ENCODE data around the gene CCDC154.

CCDC154 gene

DNA sequence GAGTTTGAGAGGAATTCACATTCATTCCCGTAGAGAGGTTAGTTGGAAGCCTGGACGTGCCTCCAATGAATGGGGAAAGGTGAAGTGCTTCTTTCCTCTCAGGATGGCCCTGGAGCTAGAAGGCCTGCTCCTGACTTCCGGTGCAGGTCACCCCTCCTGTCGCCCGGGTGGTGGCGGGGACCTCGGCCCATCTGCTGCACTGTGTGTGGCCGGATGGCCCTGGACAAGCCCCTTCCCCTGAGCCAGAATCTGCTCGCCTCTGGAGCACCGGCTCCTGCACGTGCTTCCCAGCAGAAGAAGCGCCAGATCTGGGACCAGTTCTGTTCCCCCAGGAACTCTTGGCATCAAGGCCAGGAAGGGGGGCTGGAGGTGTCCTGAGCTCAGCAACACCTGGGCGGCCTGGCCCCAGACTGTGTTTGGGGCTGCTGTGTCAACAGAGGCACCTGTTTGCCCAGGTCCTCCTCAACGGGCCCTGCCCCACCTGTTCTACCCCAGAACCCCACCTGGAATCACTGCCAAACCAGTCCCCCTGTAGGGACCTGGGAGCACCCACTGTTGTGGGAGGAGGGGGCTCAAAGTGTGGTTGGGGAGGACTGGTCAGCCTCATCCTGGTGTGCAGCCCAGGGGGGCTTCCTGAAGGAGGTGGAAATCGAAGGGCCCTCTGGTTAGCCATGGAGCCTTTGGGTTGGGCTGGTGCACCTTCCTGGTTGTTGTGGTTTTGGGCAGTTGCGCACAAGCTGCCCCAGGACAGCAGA, 18.6 kb downstream of the CCDC154 start:
- DNase-seq (ENCODE audit: low spot score): no peak

DNA sequence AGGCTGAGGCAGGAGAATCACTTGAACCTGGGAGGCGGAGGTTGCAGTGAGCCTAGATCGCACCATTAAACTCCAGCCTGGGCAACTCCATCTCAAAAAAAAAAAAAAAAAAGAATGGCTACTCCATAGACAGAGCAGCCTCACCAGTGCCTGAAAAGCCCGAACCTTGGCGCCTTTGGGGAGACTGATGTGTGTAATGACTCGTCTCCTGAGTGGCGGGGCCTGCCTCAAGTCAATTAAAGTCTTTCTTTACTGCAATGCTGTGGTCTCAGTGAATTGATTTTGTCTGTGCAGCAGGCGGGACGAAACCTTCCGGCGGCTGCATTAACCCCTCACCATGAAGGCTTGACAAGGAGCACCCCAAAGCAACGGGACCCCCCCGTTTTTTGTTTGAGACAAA, 20.3 kb downstream of the CCDC154 start:
- DNase-seq (ENCODE audit: low spot score): no peak

DNA sequence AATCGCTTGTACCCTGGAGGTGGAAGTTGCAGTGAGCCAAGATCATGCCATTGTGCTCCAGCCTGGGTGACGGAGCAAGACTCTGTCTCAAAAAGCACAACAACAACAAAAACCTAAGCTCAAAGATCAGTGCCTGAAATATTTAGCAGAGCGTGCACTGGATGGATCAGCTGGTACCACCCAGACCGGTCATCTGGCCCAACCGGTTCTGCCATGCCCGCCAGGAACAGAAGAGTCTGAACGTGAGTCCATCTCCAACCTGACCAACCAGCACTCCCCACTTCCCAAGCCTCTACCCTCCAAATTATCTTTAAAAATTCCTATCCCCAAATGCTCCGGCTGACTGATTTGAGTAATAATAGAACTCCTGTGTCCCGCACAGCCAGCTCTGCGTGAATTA, 22.3 kb downstream of the CCDC154 start:
- no peak for DNase-seq (ENCODE audit: low spot score)

DNA sequence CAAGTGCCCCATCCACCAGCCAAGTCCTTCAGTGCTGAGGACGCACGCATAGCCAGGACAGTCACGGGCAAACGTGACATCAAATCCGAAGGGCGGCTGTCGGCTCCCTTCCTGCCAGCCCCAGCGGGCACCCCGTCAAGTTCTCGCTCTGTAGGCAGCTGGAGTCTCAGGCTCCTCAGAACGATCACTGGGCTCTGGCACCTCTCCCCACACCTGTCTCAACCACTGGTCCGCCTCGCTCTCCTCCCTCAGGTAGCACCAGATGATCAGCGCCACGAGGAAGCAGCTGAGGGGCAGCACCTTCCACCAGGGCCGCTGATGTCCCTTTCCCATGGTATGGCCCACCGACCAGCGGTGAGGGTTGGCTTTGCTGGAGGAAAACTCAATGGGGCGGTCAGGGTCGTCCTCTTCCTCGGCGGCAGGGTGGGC, 24.2 kb downstream of the CCDC154 start:
- DNase-seq (ENCODE audit: low spot score): no peak

DNA sequence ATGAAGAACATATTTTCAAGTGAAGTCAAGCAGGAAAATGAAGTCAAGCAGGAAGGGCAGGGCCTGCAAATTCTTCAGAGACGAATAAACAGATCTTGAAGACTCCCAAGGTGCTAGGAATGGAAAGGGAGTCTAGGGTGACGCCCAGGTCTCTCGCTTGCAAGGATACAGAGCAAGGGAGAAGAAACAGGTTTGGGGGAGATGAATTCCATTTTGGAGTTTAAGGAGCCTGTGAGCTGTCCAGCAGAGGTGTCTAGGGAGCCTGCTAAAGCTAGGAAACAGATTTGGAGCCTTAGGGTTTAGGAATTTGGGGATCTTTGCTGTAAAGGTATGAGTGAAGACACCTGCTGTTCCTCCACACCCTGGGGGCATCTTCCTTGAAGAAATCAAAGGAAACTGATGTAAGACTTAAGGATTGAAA, 27.8 kb downstream of the CCDC154 start:
- no peak for DNase-seq (ENCODE audit: low spot score)

DNA sequence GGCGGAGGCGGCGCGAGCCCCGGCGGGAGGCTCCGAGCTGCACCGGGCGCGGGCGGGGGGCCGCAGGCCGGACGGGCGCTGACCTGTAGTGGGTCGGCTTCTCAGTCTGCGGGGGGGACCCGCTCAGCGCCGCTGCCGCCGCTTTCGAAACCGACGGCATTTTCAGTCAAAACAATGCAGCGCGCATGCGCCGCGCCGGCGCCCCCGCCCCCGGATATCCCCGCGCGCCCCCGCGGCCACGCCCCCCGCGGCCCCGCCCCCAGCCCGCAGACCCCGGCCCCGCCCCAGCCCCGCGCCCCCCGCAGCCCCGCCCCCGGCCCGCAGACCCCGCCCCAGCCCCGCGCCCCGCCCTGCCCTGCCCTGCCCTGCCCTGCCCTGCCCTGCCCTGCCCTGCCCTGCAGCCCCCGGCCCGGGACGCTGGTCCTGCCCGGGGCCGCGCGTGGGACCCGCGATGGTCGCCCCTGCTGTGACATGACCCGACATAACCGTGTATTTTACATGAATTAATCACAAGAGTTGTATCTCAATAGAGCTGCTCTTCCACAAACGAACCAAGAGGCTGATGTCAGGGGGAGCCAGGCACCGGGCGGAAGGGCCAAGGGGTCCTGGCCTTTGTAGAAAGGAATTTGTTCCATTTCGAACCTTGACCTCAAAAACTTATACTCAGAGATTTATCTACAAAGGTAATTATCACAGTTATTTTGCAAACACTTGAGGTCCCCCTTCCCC, 29.7 kb downstream of the CCDC154 start, which contains the start of gene UNKL:
TSS of gene UNKL (minus strand) at position 173 of the 729 bp plus-strand sequence. CDS start at position 160, 13 bp downstream.
- no peak for DNase-seq (ENCODE audit: low spot score)

DNA sequence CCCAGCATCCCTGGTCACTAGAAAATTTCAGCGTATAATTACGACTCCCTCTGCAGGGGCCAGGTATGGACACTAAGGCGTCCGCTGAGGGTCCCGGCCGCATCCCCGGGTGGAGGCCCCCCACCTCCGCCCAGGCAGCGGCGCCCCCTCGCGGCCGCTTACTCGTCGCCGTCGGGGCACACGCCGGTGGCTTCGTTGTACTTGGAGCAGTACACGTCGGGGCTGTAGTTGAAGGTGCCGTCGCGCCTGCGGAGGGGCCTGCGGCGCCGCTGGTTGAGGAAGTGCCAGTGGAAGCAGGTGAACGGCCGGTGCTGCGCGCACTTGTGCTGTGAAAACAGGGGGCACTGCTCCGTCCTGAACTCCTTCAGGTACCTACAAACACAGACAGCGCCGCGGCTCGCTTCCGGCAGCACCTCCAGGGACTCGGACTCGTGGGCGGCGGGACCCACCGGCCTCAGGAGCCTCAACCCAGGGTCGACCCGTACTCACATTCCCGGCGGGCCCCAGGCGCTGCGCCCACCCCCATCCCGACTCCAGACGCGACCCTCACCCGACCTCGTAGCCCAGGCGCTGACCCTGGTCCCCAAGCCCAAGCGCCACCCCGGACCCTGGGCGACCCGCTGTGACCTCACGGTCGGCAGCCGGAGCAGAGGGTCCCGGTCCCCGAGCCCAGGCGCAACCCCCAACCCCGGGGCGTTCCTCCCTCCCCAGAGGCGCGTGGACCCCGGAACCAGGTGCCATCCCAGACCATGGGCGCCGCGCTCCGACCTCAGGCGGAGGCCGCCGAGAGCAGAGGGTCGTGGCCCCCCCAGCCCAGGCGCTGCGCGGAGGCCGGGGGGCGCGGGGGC, 30.4 kb downstream of the CCDC154 start:
- DNase-seq (ENCODE audit: low spot score): peak; percentile 66

DNA sequence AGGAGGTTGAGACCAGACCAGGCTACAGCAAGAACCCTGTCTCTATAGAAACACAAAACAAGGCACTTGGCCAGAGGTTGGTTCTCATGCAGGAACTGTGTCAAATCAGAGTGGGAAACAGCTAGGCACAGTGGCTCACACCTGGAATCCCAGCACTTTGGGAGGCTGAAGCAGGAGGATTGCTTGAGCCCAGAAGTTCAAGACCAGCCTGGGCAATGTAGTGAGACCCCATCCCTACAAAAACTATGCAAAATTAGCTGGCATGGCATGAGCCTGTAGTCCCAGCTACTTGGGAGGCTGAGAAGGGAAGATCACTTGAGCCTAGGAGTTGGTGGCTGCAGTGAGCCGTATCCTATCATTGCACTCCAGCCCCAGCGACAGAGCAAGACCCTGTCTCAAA, 31.5 kb downstream of the CCDC154 start:
- DNase-seq (ENCODE audit: low spot score): no peak

DNA sequence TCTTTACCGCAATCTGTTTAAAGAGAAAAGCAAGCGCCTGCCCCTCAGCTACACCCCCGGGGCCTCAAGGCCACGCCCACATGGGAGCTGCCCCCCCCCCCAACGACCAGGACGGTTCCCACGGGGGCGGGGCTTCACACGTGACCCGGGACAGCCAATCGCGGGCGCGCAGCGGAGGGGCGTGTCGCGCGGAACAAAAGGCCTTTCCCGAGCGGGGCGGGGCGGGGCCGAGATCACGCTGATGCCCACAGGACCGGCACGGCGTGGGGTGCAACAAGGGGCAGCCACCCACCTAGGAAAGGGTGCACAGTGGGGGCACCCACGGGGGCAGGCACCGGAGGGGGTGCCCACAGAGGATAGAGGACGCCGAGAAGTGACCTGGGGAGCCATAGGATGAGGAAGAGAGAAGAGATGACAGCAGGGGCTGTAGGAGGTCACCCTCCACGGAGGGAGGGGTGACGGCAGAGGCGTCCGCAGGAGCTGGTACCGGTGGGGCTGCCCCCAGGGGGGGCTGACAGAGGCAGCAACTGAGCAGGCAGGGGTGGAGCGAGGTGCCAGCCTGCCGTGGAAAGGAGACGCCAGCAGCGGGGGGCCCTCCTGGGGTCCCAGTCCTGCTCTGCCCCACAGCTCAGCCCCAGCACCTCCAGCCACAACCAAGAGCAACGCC, 36.1 kb downstream of the CCDC154 start:
- DNase-seq (ENCODE audit: low spot score): peak; percentile 85

DNA sequence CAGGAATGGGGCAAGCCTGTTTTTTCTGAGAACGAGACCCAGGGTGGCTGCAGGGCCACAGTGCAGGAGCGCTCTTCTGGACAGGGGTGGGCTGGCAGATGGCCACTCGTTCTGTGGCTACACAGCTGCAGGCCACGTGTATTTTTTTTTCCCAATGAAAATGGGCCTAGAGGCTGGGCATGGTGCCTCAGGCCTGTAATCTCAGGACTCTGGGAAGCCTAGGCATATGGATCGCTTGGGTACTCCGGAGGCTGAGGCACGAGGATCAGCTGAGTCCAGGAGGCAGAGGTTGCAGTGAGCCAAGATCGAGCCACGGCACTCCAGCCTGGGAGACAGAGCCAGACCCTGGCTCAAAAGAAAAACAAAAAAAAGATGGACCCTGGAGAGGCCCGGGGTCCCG, 36.6 kb downstream of the CCDC154 start:
- no peak for DNase-seq (ENCODE audit: low spot score)

DNA sequence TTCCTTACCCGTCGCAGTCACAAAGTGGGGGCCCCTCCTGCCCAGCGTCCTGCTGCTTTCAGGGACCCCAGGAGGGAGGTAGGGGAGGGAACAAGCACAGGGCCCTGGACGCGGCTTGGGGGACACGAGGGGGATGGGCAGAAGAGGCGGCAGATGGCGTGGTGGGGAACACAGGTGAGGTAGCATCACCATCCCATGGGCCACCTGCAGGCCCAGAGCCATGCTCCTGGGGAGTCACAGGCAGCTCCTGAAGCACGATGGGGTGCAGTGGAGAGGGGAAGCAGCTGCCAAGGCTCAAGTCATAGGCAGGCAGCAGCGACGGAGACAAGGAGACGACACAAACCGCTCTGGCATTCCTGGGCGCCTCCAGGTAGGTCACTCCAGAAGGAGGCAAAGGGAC, 40.6 kb downstream of the CCDC154 start:
- no peak for DNase-seq (ENCODE audit: low spot score)

DNA sequence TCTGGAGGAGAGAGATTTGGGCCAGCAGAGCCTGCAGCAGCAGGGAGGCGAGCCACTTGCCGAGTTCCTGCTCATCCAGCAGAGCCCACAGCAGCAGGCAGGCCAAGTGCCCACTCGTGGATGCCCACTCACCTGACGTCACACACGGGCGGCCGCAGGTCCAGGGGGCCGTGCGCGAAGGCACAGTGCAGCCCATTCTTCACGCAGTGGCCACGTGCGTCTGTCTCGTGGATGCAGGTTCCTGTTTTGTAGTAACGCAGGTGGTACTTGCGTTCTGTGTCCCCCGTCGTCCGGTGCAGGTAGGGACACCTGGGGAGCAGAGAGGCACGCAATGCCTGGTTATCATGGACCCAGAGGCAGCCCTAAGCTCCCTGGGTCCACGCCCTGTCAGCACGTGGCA, 41.3 kb downstream of the CCDC154 start:
- no peak for DNase-seq (ENCODE audit: low spot score)

DNA sequence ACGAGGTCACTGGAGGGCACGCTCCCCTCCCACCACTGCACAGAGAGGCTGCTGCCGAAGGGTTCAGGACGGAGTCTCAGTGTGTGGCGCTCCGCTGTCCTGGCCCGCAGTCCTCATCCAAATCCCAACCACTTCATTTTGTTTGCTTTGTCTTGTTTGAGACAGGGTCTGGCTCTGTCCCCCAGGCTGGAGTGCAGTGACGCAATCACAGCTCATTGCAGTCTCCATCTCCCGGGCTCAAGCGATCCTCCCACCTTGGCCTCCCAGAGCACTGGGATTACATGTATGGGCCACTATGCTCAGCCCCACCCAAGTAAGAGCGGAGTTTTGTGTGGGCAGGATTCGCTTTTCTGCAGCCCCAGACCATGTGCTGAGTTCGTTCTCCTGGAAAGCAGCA, 42.6 kb downstream of the CCDC154 start:
- no peak for DNase-seq (ENCODE audit: low spot score)

DNA sequence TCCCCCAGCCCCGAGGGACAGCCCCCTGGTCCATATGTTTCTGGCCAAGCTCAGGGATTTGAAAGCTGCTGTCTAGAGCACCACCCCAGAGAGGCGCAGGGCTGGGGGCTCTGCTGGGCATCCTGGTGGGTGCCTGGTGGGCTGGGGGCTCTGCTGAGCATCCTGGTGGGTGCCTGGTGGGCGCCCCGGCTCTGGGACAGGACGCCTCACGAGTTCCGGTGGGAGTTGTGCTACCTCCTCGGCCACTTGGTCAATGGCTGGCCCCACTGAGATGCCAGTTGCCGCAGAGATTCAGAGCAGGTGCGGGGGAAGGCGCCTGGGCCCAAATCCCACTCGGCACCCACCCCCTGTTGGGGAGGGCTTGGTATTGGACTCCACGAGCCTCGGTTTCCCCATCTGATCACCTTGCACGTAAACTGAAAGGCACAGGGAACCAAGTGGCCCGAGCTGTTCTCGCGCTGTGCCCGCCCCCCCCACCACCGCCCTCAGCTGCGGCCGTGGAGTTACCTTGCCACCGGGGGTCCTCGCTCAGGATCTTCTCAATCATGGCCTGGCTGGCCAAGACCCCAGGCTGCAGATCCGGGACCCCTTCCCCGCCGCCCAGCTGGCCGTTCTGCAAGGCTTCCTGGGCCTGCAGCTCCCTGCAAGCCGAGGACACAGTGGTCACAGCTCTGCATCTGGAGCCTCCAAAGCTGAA, 43.1 kb downstream of the CCDC154 start:
- DNase-seq (ENCODE audit: low spot score): no peak

DNA sequence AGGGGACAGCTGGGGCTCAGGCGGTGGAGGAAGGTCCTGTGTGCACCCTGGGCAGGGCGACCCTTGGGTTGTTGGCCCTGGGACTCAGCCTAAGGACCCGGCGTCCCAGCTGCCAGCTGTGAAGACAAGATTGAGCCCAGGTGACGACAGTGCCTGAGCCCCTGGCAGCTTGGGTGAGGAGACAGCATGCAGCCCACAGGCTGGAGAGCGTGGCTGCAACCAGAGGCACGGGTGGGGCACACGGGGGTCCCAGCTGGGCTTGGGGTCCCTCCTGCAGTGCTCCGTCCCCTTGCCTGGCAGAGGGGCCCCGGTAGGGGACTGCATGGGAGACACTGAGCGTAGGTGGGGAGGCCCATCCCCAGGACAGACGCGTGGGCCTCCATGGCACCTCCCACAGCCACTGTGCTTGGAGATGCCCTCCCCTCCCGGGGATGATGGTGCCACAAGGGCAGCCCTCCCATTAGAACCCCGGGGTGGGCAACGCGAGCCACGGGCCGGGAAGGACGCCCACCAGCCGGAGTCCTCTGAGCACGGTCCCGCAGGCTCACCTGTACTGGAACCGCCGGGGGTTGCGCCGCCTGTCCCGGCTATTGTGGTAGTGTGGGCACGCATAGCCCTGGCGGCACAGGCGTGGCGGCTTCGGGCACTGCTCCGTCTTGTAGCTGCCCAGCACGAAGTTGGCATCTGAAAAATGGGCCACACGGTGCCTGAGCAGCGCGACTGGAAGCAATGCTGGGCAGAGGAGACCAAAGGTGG, 45.4 kb downstream of the CCDC154 start:
- DNase-seq (ENCODE audit: low spot score): no peak

DNA sequence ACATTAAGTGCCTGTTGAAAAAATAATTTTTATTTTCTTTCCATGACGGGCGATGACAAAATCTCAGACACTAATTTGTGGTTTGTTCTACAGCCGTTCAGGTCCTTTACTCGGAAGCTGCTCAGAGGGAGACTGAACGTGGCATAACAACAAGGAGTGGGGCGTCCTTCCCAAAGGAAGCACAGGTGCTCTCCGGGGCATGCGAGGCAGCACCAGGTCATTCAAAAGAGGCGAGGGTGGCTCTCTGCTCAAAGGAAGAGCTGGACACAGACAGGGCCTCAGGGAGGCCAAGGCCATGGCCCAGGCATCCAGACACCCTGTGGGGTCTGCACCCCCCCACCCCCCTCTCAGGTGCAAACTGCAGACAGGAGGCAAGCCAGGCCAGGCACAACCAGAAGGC, 46.0 kb downstream of the CCDC154 start:
- no peak for DNase-seq (ENCODE audit: low spot score)

DNA sequence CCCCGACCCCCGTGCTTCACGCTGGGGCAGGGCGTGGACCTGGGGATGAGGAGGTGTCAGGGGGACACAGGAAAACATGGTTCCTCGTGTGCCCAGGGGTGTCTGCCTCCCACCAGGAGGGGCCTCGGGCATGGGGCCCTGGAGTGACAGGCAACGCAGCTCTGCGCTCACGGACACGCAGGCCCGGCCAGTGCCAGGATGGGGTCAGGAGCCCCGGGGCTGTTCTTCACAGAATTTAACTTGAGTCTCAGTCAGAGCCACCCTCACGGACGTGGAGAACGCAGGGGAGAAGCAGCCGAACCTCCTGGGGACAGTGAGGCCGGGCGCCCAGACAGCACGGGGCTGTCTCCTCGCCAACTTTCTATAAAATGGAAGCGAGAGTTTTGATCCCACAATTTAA, 46.6 kb downstream of the CCDC154 start:
- DNase-seq (ENCODE audit: low spot score): no peak

DNA sequence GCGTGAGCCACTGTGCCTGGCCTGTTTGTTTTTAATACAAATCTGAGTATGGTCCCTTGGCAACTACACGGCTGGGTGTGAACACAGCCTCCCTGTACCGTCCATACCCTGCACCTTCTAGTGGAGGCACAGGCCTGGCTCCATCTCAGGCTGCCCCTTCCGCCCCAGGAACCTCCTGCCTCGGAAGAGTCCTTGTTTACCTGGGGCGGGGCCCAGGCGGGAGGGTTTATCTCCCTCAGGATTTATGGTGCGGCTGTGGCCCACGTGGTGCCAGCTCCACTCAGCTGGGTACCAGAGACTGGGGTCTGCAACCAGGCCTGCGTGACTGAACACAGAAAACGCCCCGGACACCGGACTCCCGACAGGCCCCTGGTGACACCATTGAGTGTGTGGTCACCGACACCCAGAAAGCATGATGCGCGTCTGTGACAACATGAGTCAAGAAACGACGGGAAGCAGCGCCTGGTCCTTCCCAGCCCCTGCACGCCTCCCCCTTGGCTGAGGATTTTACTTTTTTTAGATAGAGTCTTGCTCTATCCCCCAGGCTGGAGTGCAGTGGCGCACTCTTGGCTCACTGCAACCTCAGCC, 48.8 kb downstream of the CCDC154 start:
- no peak for DNase-seq (ENCODE audit: low spot score)

DNA sequence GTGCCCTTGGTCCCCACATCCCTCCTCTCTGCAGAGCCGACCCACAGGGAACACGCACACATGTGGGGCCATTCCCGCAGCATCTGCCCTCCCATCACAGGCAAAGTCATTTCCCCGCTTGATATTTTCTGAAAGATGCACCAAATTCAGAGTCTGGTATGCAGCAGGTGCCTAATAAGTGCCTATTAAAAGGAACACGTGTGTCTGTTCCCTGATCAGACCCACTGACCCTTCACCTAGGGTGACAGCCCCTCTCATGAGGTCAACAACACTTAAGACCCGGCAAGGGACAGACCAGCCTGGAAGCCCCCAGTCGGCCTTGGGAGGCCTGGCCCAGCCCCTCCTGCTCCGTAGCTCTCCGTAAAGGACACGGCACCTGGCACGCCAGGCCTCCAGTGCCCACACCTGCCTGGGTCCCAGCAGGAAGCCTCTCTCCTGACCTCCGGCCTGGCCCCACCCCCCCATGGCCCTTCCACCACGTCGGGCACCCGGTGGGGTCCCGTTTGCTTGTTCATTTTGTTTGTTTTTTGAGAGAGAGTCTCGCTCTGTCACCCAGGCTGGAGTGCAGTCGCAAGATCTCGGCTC, 49.9 kb downstream of the CCDC154 start:
- no peak for DNase-seq (ENCODE audit: low spot score)

Data from SK-N-DZ (cell line).